ENCODE data around the gene LRRC42.

Gene LRRC42

DNA sequence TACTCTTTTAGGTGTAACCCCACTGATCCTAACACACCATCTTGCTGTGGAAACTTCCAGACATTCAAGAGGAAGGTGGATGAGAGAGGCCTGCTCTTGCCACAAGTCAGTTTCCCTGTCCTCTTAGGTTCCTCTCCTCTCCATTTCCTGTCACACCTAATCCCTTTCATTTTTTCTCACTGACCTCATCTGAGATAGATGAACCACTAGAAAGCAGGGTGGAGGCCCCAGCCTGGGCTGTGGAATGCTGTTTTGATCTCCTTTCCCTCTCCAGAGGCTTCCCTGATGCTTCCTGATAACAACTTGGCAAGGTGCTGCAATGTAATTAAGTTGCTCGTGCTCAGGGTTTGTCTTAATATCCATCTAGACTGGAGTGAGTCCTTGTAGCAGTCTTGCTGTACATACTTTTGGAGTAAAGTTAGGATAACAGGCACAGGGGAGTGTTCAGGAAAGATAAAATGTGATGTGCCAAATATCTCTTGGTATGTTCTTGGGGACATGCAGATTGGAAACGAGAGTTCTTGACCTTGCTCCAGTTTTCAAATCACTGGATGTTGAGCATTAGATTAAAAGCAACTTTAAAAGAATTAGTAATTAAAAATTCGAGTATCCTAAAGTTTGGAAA lies 11.2 kb downstream of the LRRC42 start:
- no peaks in the 10 kb centered on the region for H3K27me3 ChIP-seq (ENCODE audit: control insufficient read depth in 1 of 2, insufficient read depth in 1 of 2, low read length in 2 of 2)
- no peak overlapping the region for H4K8ac ChIP-seq (ENCODE audit: low read length)
- H3K14ac ChIP-seq (ENCODE audit: low read length in 2 of 2): no peak overlapping the region
- no peak overlapping the region for H3K4me3 ChIP-seq (ENCODE audit: insufficient read depth in 1 of 2, low read depth in 1 of 2, low read length in 2 of 2)
- no peak overlapping the region for H2BK5ac ChIP-seq (ENCODE audit: low read depth, low read length, poor library complexity, severe bottlenecking)
- no peaks in the 10 kb centered on the region for H3K4me1 ChIP-seq (ENCODE audit: control insufficient read depth, insufficient read depth, low read depth, low read length)
- no peak overlapping the region for H4K91ac ChIP-seq (ENCODE audit: low read length)
- H3K18ac ChIP-seq (ENCODE audit: low read depth in 1 of 2, low read length in 2 of 2): no peak overlapping the region
- H2AFZ ChIP-seq (ENCODE audit: low read depth, low read length): no peak overlapping the region
- no peak overlapping the region for H2BK120ac ChIP-seq (ENCODE audit: low read depth, low read length)
- peaks cover 26 to 85% of the 10 kb centered on the region in 2 experiments for H3K36me3 ChIP-seq (ENCODE audit: control insufficient read depth in 1 of 2, insufficient read depth in 2 of 2, low read depth in 1 of 2, low read length in 2 of 2)
- no peak overlapping the region for H2BK15ac ChIP-seq (ENCODE audit: low read depth, poor library complexity, severe bottlenecking)
- no peak overlapping the region for H3K4ac ChIP-seq (ENCODE audit: low read depth in 1 of 2, low read length in 2 of 2)
- peak; percentile 51 for DNase-seq
- H3K9ac ChIP-seq (ENCODE audit: low read length): peak overlapping the region; percentile 57
- no peak overlapping the region for H3K23ac ChIP-seq (ENCODE audit: low read length in 2 of 2)
- H3K27ac ChIP-seq (ENCODE audit: low read length, poor library complexity, severe bottlenecking): peak overlapping the region; percentile 77
- peaks cover 14% of the 10 kb centered on the region for H3K79me1 ChIP-seq (replicated peaks; ENCODE audit: low read length, poor library complexity, severe bottlenecking)
- no peak overlapping the region for H2BK12ac ChIP-seq (ENCODE audit: low read length in 2 of 2)
- no peaks in the 10 kb centered on the region for H3K9me3 ChIP-seq (ENCODE audit: control insufficient read depth, low read length)
- H3K4me2 ChIP-seq (ENCODE audit: low read length, poor library complexity, severe bottlenecking): peak overlapping the region; percentile 28
- no peak overlapping the region for H2AK5ac ChIP-seq (ENCODE audit: low read length, severe bottlenecking)
- WGBS: 62% methylated on average over 3 of the region's 3 CpGs

DNA sequence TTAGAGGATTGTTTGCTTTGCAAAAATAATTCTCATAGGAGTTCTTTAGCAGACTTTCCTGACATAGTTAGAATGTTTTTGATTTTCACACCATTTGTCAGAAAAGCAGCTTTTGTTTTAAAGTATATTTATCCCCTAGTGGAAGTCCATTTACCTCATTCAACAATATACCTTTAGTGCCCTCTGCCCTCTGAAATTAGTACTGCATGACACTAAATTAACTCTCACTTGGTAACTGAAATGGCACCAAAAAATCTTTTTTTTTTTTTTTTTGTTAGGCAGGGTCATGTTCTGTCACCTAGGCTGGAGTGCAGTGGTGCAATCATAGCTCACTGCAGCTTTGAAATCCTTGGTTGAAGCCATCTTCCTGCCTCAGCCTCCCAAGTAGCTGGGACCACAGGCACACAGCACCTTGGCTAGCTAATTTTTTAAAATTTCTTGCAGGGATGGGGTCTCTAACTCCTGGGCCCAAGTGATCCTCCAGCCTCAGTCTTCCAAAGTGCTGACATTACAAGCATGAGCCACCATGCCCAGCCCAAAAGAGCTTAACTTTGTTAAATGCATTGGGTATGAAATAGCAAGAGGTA lies 13.6 kb downstream of the LRRC42 start:
- H3K4me3 ChIP-seq (ENCODE audit: insufficient read depth in 1 of 2, low read depth in 1 of 2, low read length in 2 of 2): no peak overlapping the region
- H3K9ac ChIP-seq (ENCODE audit: low read length): no peak overlapping the region
- peak; percentile 38 for DNase-seq
- no peak overlapping the region for H2AFZ ChIP-seq (ENCODE audit: low read depth, low read length)
- H3K27ac ChIP-seq (ENCODE audit: low read length, poor library complexity, severe bottlenecking): no peak overlapping the region
- no peak overlapping the region for H3K23ac ChIP-seq (ENCODE audit: low read length in 2 of 2)
- H3K79me1 ChIP-seq (replicated peaks; ENCODE audit: low read length, poor library complexity, severe bottlenecking): peaks cover 19% of the 10 kb centered on the region
- H3K27me3 ChIP-seq (ENCODE audit: control insufficient read depth in 1 of 2, insufficient read depth in 1 of 2, low read length in 2 of 2): no peaks in the 10 kb centered on the region
- H4K8ac ChIP-seq (ENCODE audit: low read length): no peak overlapping the region
- no peak overlapping the region for H3K14ac ChIP-seq (ENCODE audit: low read length in 2 of 2)
- no peak overlapping the region for H3K18ac ChIP-seq (ENCODE audit: low read depth in 1 of 2, low read length in 2 of 2)
- no peak overlapping the region for H2BK5ac ChIP-seq (ENCODE audit: low read depth, low read length, poor library complexity, severe bottlenecking)
- H4K91ac ChIP-seq (ENCODE audit: low read length): no peak overlapping the region
- H2BK12ac ChIP-seq (ENCODE audit: low read length in 2 of 2): no peak overlapping the region
- no peak overlapping the region for H2BK120ac ChIP-seq (ENCODE audit: low read depth, low read length)
- H3K4me1 ChIP-seq (ENCODE audit: control insufficient read depth, insufficient read depth, low read depth, low read length): peaks cover 1% of the 10 kb centered on the region
- H3K4ac ChIP-seq (ENCODE audit: low read depth in 1 of 2, low read length in 2 of 2): no peak overlapping the region
- H3K4me2 ChIP-seq (ENCODE audit: low read length, poor library complexity, severe bottlenecking): no peak overlapping the region
- H3K9me3 ChIP-seq (ENCODE audit: control insufficient read depth, low read length): no peaks in the 10 kb centered on the region
- H2AK5ac ChIP-seq (ENCODE audit: low read length, severe bottlenecking): no peak overlapping the region
- no peak overlapping the region for H2BK15ac ChIP-seq (ENCODE audit: low read depth, poor library complexity, severe bottlenecking)
- H3K36me3 ChIP-seq (ENCODE audit: control insufficient read depth in 1 of 2, insufficient read depth in 2 of 2, low read depth in 1 of 2, low read length in 2 of 2): peaks cover 32 to 83% of the 10 kb centered on the region in 2 experiments

DNA sequence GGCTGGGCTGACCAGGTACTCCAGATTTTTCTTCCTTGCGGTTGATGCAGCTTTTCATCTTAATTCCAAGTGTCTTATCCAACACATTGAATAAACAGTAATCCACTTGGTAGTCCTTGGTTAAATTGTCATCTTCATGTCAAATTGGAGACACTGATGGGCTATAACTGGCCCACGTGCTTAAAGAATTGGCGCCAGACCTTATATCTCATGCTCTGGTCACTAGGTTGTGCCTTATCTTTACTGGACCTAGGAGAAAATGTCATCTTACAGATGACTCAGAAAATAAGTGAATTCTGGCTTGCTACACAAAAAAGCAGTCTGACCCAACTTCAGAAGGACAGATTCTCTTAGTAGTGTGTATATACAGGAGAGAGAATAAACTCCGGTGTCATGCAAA lies 16.2 kb downstream of the LRRC42 start:
- Histone ChIP-seq H3K9ac (ENCODE audit: low read length) (no peak overlapping the region), H3K4me2 (ENCODE audit: low read length, poor library complexity, severe bottlenecking) (no peak overlapping the region), H2AK5ac (ENCODE audit: low read length, severe bottlenecking) (no peak overlapping the region), H2BK12ac (ENCODE audit: low read length in 2 of 2) (no peak overlapping the region), H3K4me1 (ENCODE audit: control insufficient read depth, insufficient read depth, low read depth, low read length) (peaks cover 3% of the 10 kb centered on the region), H3K27me3 (ENCODE audit: control insufficient read depth in 1 of 2, insufficient read depth in 1 of 2, low read length in 2 of 2) (no peaks in the 10 kb centered on the region), H3K4ac (ENCODE audit: low read depth in 1 of 2, low read length in 2 of 2) (no peak overlapping the region), H3K18ac (ENCODE audit: low read depth in 1 of 2, low read length in 2 of 2) (no peak overlapping the region), H3K14ac (ENCODE audit: low read length in 2 of 2) (no peak overlapping the region), H4K91ac (ENCODE audit: low read length) (no peak overlapping the region), H2BK5ac (ENCODE audit: low read depth, low read length, poor library complexity, severe bottlenecking) (no peak overlapping the region), H4K8ac (ENCODE audit: low read length) (no peak overlapping the region), H2BK120ac (ENCODE audit: low read depth, low read length) (no peak overlapping the region), H2BK15ac (ENCODE audit: low read depth, poor library complexity, severe bottlenecking) (no peak overlapping the region), H3K4me3 (ENCODE audit: insufficient read depth in 1 of 2, low read depth in 1 of 2, low read length in 2 of 2) (no peak overlapping the region), H3K36me3 (ENCODE audit: control insufficient read depth in 1 of 2, insufficient read depth in 2 of 2, low read depth in 1 of 2, low read length in 2 of 2) (peaks cover 34 to 85% of the 10 kb centered on the region in 2 experiments), H3K9me3 (ENCODE audit: control insufficient read depth, low read length) (no peaks in the 10 kb centered on the region), H3K23ac (ENCODE audit: low read length in 2 of 2) (no peak overlapping the region), H3K79me1 (replicated peaks; ENCODE audit: low read length, poor library complexity, severe bottlenecking) (peaks cover 18% of the 10 kb centered on the region), H2AFZ (ENCODE audit: low read depth, low read length) (no peak overlapping the region), H3K27ac (ENCODE audit: low read length, poor library complexity, severe bottlenecking) (no peak overlapping the region)
- WGBS: 97% methylated on average over 3 of the region's 4 CpGs
- DNase-seq: no peak

DNA sequence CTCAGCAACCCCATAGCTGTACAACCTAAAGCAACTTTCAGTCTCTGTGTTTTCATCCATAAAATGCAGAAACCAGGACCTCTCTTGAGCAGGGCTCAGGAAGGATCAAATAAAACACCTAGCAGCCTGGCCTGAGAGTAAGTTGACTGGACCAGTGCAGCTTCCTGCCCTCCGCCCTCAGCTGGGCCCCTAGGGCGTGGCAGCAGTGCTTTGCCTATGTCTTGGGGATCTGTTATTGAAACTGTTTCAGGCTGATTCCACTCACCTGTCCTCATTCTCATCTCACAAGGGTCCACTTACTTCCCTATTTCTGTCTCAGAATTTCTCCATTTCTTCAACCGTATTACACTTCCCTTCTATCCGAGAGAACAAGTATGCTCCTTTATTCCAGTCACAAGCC lies 17.3 kb downstream of the LRRC42 start:
- H2AK5ac ChIP-seq (ENCODE audit: low read length, severe bottlenecking): no peak overlapping the region
- no peak overlapping the region for H3K23ac ChIP-seq (ENCODE audit: low read length in 2 of 2)
- H3K36me3 ChIP-seq (ENCODE audit: control insufficient read depth in 1 of 2, insufficient read depth in 2 of 2, low read depth in 1 of 2, low read length in 2 of 2): peaks cover 35 to 88% of the 10 kb centered on the region in 2 experiments
- H3K4me2 ChIP-seq (ENCODE audit: low read length, poor library complexity, severe bottlenecking): no peak overlapping the region
- H4K91ac ChIP-seq (ENCODE audit: low read length): no peak overlapping the region
- no peak overlapping the region for H2BK5ac ChIP-seq (ENCODE audit: low read depth, low read length, poor library complexity, severe bottlenecking)
- no peak overlapping the region for H4K8ac ChIP-seq (ENCODE audit: low read length)
- H3K4me1 ChIP-seq (ENCODE audit: control insufficient read depth, insufficient read depth, low read depth, low read length): peaks cover 5% of the 10 kb centered on the region
- no peaks in the 10 kb centered on the region for H3K9me3 ChIP-seq (ENCODE audit: control insufficient read depth, low read length)
- 97% methylated on average over 4 of the region's 4 CpGs for WGBS
- H3K18ac ChIP-seq (ENCODE audit: low read depth in 1 of 2, low read length in 2 of 2): no peak overlapping the region
- H3K79me1 ChIP-seq (replicated peaks; ENCODE audit: low read length, poor library complexity, severe bottlenecking): peaks cover 15% of the 10 kb centered on the region
- no peak overlapping the region for H2BK15ac ChIP-seq (ENCODE audit: low read depth, poor library complexity, severe bottlenecking)
- no peak overlapping the region for H3K27ac ChIP-seq (ENCODE audit: low read length, poor library complexity, severe bottlenecking)
- H3K27me3 ChIP-seq (ENCODE audit: control insufficient read depth in 1 of 2, insufficient read depth in 1 of 2, low read length in 2 of 2): no peaks in the 10 kb centered on the region
- no peak overlapping the region for H3K14ac ChIP-seq (ENCODE audit: low read length in 2 of 2)
- H2BK12ac ChIP-seq (ENCODE audit: low read length in 2 of 2): no peak overlapping the region
- no peak overlapping the region for H2AFZ ChIP-seq (ENCODE audit: low read depth, low read length)
- DNase-seq: no peak
- H3K4ac ChIP-seq (ENCODE audit: low read depth in 1 of 2, low read length in 2 of 2): no peak overlapping the region
- H3K9ac ChIP-seq (ENCODE audit: low read length): no peak overlapping the region
- no peak overlapping the region for H2BK120ac ChIP-seq (ENCODE audit: low read depth, low read length)
- no peak overlapping the region for H3K4me3 ChIP-seq (ENCODE audit: insufficient read depth in 1 of 2, low read depth in 1 of 2, low read length in 2 of 2)

All from mesenchymal stem cell (in vitro differentiated cells and primary cell).